22Rv1 (cell line): ENCODE measurements around the gene REG4.

Source experiments
- H3K27ac ChIP-seq: fragments of 450-650 bp; 2 replicates; pipeline ENCODE4 v1.5.1; 2017
- CTCF ChIP-seq: fragments of 450-650 bp; IDR thresholded peaks from 2 replicates; pipeline ENCODE4 v1.5.1; 2017; ENCODE audit warnings: mild to moderate bottlenecking
- ZFX ChIP-seq: fragments of 450-650 bp; IDR thresholded peaks from 2 replicates; pipeline ENCODE4 v1.6.1; 2017; ENCODE audit warnings: antibody characterized with exemption, borderline replicate concordance

The REG4 gene

GRCh38 chr1:119779869-119780356, 31.3 kb downstream of the REG4 start:
- TF ChIP-seq ZFX: no peak
- no peak for TF ChIP-seq CTCF
- peak overlapping the region; percentile 96 for H3K27ac ChIP-seq

DNA sequence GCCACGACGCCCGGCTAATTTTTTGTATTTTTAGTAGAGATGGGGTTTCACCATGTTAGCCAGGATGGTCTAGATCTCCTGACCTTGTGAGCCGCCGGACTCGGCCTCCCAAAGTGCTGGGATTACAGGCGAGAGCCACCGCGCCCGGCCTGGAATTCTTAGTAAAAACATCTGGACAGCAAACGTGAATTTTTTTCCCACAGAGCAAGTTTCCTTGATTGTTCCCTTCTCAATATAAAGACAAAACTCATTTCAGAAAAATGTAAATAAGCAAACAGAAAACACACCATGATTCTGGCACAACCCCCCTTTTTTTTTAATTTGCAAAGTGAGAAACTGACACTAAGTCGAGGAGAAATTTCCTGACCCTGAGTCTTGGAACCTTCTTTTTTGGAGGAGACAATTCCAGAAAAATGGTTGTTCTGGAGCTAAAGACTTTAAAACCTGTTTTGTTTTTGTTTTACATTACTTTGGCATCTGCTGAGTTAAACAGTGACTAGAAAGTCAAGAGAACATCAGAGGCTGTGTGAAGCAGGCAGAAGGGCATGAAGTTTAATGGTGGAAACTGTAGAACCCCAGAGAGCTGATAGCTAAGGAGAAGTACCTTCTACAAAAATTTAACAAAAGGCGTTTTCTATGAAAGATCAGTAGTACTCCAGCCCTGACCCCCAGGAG, 32.2 kb downstream of the REG4 start:
- peak overlapping the region; percentile 96 for H3K27ac ChIP-seq
- TF ChIP-seq ZFX (no peak), CTCF (no peak)

GRCh38 chr1:119778359-119778758, 32.9 kb downstream of the REG4 start:
- H3K27ac ChIP-seq: peak overlapping the region; percentile 96
- TF ChIP-seq CTCF (no peak), ZFX (no peak)

DNA sequence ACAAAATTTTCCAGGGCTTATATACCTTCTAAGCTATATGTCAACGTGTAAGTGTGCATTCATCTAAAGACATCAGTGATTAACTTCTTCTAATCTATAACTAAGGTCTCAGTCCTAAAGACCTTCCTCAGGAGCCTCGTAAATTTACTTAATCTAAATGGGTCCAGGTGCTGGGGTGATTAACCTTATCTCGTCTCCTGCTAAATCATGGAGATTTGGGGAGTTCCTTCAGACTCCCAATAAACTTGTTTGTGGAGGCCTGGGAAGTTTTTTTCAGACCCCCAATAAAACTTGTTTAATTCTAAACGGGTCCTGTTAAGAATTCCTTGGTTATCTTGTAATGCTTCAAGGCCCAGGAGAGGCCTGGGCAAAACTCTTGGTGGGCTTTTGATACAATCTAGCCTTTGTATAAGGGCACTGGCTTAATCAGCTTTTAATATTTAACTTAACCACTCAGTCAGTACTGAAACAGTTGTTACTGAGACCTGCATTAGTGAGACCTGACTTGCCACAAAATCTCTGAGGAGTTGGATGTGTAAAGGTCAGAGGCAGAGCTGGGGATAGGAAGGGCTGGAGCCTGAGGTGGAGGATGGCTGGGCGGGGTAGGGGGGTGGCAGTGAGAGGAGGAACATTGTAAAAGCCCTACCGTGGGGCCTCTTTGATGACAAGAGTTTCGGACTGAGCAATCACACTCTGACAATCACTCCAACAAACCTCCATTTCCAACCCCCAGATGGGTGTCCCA, 36.3 kb downstream of the REG4 start:
- TF ChIP-seq ZFX (no peak), CTCF (no peak)
- peak overlapping the region; percentile 47 for H3K27ac ChIP-seq

DNA sequence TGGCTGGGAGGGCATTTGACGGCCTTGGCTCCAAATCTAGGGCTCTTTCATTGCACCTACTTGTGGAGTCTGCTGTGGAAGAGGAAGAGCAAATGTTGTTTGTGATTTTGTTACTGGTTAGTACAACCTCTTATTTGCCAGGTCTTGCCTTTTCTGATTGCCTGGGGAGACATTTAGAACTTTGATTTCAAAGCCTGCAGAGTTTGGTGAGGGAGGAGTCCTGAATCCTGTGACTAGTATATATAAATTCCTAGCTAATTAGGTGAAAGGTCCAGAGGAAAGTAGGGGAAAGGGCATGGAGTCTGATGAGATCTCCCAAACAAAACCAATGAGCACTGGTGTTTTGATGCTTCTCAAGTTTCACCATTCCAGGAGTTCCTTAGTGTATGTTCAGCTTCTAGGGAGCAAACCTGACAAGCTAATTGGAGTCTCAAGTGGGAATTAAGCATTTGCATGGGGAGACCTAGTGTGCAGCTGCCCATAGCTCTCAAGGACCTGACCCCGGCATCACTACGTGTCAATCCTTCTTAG, 37.5 kb downstream of the REG4 start:
- TF ChIP-seq CTCF: no peak
- no peak for TF ChIP-seq ZFX
- peak overlapping the region; percentile 47 for H3K27ac ChIP-seq

GRCh38 chr1:119772298-119772697, 39.0 kb downstream of the REG4 start:
- no peak overlapping the region for H3K27ac ChIP-seq
- no peak for TF ChIP-seq ZFX
- TF ChIP-seq CTCF: no peak

DNA sequence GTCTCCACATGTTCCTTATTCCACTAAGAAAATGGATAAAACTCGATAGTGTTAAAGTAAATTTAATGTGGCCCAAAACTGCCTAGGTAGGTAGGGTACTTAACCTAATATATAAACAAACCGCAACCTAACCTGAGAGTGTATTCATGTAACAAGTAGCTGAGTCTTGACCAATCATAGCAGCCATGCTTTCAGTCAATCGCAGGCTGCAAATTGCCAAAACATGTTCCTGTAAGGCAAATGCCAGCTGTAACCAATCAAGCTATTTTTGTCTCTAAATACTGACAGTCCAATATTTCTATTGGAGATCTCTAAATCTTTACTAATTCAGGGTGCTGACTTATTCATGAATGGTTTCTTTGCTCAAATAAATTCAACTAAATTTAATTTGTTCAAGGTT, 39.5 kb downstream of the REG4 start:
- no peak overlapping the region for H3K27ac ChIP-seq
- TF ChIP-seq ZFX: no peak
- no peak for TF ChIP-seq CTCF
